Measurements from ENCODE around the gene MPG. TPM values are rescaled to one million over a fixed set of nuclear protein-coding genes. Genes with fewer than 3 reads are reported as not detected.

The MPG gene, protein sequence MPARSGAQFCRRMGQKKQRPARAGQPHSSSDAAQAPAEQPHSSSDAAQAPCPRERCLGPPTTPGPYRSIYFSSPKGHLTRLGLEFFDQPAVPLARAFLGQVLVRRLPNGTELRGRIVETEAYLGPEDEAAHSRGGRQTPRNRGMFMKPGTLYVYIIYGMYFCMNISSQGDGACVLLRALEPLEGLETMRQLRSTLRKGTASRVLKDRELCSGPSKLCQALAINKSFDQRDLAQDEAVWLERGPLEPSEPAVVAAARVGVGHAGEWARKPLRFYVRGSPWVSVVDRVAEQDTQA
- 228 and 320 TPM in 2 replicates for total RNA-seq

DNA sequence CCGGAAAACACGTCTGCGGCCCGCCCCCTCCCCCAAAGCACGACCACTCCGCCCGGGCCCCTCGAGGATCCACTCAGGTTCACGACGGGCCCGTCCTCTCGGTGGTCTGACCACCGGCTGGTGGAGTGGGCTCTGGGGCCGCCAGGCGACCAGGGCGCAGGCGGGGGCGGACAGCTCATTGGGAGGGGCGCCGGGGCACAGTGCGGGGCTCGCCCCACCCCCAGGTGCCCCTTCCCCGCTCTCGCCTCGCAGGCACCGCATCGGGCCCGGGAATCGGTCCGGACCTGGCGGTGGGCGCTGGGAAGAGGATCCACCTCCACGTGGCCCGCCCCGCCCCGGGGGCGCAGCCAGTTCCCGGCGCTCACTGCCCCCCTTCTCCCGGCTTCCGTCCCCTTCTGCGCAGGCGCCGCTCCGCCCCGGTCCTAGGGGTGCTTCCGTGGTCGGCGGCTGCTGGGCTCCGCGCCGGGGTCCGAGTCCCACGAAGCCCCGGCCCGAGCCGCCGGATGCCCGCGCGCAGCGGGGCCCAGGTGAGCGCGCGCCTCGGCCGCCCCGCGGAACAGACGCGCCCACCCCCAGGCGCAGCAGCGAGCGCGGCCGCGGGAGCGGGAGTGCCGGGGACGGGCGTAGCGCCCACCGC lies at the start of gene MPG:
Gene MPG (plus strand): TSS at position 419 of the 637 bp plus-strand sequence. CDS start 85 bp downstream, at position 504.

DNA sequence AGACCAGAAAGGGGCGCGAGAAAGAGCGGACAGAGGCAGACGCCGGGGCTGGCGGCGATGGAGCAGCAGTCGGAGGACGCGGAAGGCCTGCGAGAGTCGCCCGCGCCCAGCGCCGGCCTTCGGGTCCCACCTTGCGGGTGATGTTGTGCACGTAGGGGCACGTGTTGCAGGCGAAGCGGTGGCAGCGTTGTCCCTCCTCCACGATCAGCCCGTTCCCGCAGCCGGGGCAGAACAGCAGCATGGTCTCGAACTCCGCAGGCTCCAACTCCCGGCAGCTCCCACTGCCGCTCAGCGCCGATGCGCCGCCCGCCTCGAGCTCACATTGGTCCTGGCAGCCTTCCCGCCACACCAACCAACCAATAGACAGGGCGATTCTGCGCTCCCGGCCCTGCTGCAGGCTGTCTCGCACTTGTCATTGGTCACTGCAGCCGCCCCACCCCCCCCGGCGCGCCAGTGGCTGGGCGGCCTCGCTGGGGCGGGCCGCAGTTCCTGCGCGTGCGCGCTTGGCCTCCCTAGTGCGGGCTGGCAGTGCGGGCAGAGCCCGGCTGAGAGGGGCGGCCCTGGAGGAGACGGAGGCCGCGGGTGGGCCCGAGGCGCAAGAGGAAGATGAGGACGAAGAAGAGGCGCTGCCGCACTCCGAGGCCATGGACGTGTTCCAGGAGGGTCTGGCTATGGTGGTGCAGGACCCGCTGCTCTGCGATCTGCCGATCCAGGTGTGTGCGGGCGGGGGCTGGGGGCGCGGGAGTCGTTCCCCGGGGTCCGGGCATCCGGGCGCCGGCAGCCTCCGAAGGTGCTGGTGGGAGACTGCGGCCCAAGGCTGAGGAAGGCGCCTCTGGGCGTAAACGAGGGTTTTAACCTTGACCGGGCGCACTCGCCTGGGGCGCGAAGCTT lies 24.4 kb upstream of the MPG start, which contains the start of the genes POLR3K and SNRNP25:
Gene POLR3K (minus strand): TSS at position 263 of the 891 bp plus-strand sequence. CDS start 22 bp downstream, at position 241.
Gene SNRNP25 (plus strand): TSS at position 483 of the 891 bp plus-strand sequence. CDS start 189 bp downstream, at position 672.

DNA sequence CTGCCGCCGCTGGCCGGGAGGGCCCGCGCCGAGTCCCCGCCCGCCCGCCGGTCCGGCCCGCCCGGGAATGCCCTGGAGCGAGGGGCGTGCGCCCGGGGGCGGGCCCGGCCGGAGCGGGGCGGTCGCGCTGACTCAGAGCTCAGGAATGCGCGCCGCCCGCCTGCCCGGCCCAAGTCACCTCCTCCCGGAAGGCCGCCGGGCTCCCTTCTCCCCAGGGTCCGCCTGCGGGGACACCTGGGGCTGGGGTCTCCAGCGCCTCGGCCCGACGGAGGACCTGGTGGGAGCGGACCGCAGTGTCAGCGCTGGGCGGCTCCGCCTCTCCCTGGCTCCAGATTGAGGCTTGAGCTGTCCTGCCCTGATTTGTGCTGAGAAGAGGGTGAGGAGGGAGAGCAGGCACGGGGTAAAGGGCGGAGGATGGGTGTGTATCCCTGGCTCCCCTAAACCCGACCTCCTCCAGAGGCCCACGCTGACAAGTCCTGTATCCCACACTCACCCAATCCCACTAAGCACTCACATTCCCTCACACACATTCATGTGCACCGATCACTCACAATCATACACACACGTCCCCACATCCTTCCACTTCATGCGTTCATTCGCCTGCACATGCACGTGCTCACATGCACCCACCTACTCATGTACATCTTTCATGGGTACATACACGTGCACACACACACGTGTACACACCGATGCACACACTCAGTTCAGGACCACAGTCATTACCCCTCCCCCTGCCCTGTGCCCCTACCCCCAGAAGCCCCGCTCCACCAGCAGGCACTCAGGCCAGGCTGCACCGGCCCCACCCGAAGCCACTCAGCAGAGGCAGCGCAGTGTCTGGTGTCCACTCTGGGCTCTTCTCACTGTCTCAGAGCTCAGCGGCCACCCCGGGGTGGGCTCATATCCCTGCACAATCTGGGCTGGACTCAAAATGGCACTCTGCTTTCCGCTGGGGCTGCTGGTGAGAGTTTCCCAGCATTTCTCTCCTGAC lies 5.2 kb upstream of the MPG start, which contains the start of gene RHBDF1:
Gene RHBDF1 (minus strand): TSS at position 71 of the 988 bp plus-strand sequence. CDS start 7,616 bp downstream, outside the sequence.

Other genes with a start within 250 kb of the MPG start
- 2.4 and 3.6 TPM in 2 replicates for gene POLR3K, start 24.6 kb upstream of the MPG start, total RNA-seq
- 21.6 and 22.4 TPM in 2 replicates for gene SNRNP25, start 24.4 kb upstream of the MPG start, total RNA-seq
- 49.1 and 57.4 TPM in 2 replicates for gene RHBDF1, start 5.6 kb upstream of the MPG start, total RNA-seq
- gene NPRL3, start 60.4 kb downstream of the MPG start, total RNA-seq, result 8.3 and 27.8 TPM in 2 replicates
- gene HBZ, start 74.4 kb downstream of the MPG start, total RNA-seq, result not detected in 2 replicates
- gene HBM, start 87.8 kb downstream of the MPG start, total RNA-seq, result not detected in 2 replicates
- 6.0 TPM in 1 of 2 replicates, not detected in the other for gene HBA2, start 94.7 kb downstream of the MPG start, total RNA-seq
- 1.9 TPM in 1 of 2 replicates, not detected in the other for gene HBA1, start 98.5 kb downstream of the MPG start, total RNA-seq
- gene HBQ1, start 102.2 kb downstream of the MPG start, total RNA-seq, result not detected in 2 replicates
- 20.9 and 44.8 TPM in 2 replicates for gene LUC7L, start 151.2 kb downstream of the MPG start, total RNA-seq
- 74.6 and 138 TPM in 2 replicates for gene FAM234A, start 156.6 kb downstream of the MPG start, total RNA-seq
- 0.94 and 3.4 TPM in 2 replicates for gene RGS11, start 197.7 kb downstream of the MPG start, total RNA-seq
- 2.8 TPM in 1 of 2 replicates, not detected in the other for gene ARHGDIG, start 202.4 kb downstream of the MPG start, total RNA-seq
- gene PDIA2, start 204.9 kb downstream of the MPG start, total RNA-seq, result 0.09 and 0.12 TPM in 2 replicates